B cell (primary cell): ENCODE measurements around the gene TTC23L. TPM values are rescaled to one million over a fixed set of nuclear protein-coding genes. Genes with fewer than 3 reads are reported as not detected.

ENCODE experiments used
- ATAC-seq: fragments of 200-7000 bp; cut with Tn5 transposase; one replicate; pipeline ENCODE4 v1.10.0; 2021; ENCODE audit warnings: low read depth, mild to moderate bottlenecking, moderate number of reproducible peaks, moderate library complexity
- CTCF ChIA-PET: fragments of 350-600 bp; sonication (Branson Sonifier 250); formaldehyde crosslinking; loops from one replicate; lab custom pipeline; 2021; ENCODE audit warnings: antibody characterized with exemption, inconsistent platforms; lab: Charles Lee
- POLR2A ChIA-PET: fragments of 350-600 bp; sonication (Branson Sonifier 250); formaldehyde crosslinking; loops from one replicate; lab custom pipeline; 2021; ENCODE audit warnings: antibody characterized with exemption; lab: Charles Lee
- DNase-seq: peaks from one replicate; pipeline ENCODE4 v3.0.0; 2013
- H2AFZ ChIP-seq: 2 replicates; pipeline ENCODE4 v1.6.1; 2012; ENCODE audit warnings: mild to moderate bottlenecking, low read depth, low read length; ENCODE audit not compliant: insufficient read depth, poor library complexity, severe bottlenecking
- H3K27ac ChIP-seq, 2 donors: 1 replicate in 1 of 2; 2 replicates in 1 of 2; pipeline ENCODE4 v1.5.1; 2012 to 2013; ENCODE audit warnings: low read length in 2 of 2, mild to moderate bottlenecking in 2 of 2, moderate library complexity in 1 of 2
- H3K27me3 ChIP-seq, 4 experiments: fragments of 200-600 bp in 1 of 4; sonication (generic) in 1 of 4; replicated peaks in 1 of 4; 1 replicate in 2 of 4; 2 replicates in 2 of 4; pipeline versions ENCODE4 v1.6.1 to v1.7.0; 2013 to 2016; ENCODE audit warnings: low read length in 3 of 4, mild to moderate bottlenecking in 2 of 4, mixed read lengths in 1 of 4, moderate library complexity in 1 of 4; ENCODE audit not compliant: insufficient read depth in 4 of 4, control insufficient read depth in 3 of 4; ENCODE audit errors: control extremely low read depth in 1 of 4
- H3K36me3 ChIP-seq, 2 experiments: replicated peaks in 1 of 2; 1 replicate in 1 of 2; 2 replicates in 1 of 2; pipeline versions ENCODE4 v1.6.1 to v1.7.1; 2013; ENCODE audit warnings: low read length in 1 of 2; ENCODE audit not compliant: insufficient read depth in 2 of 2, control insufficient read depth in 1 of 2; ENCODE audit errors: control extremely low read depth in 1 of 2, extremely low read depth in 1 of 2
- H3K4me1 ChIP-seq, 2 donors: fragments of 200-600 bp in 1 of 2; sonication (generic) in 1 of 2; 1 replicate in 1 of 2; 2 replicates in 1 of 2; pipeline versions ENCODE4 v1.5.1 to v1.6.1; 2013 to 2017; ENCODE audit warnings: low read length in 2 of 2; ENCODE audit not compliant: control insufficient read depth in 2 of 2, insufficient read depth in 2 of 2
- H3K4me2 ChIP-seq: replicated peaks from 2 replicates; pipeline ENCODE3; 2012; ENCODE audit warnings: mild to moderate bottlenecking, low read depth, low read length; ENCODE audit not compliant: poor library complexity, severe bottlenecking
- H3K4me3 ChIP-seq, 5 experiments: fragments of 200-600 bp in 1 of 5; sonication (generic) in 1 of 5; 1 replicate in 3 of 5; 2 replicates in 2 of 5; pipeline versions ENCODE4 v1.5.1 to v1.7.0; 2011 to 2016; ENCODE audit warnings: low read length in 4 of 5, mild to moderate bottlenecking in 4 of 5, low read depth in 2 of 5, control low read depth in 1 of 5, moderate library complexity in 1 of 5; ENCODE audit not compliant: insufficient read depth in 1 of 5; ENCODE audit errors: control extremely low read depth in 1 of 5, extremely low read depth in 1 of 5
- H3K79me2 ChIP-seq: fragments of 200-600 bp; sonication (generic); one replicate; pipeline ENCODE4 v1.6.0; 2016; ENCODE audit warnings: low read length; ENCODE audit not compliant: control insufficient read depth, insufficient read depth
- H3K9ac ChIP-seq: fragments of 200-600 bp; sonication (generic); 2 replicates; pipeline ENCODE4 v1.6.1; 2017; ENCODE audit warnings: mild to moderate bottlenecking, low read length, moderate library complexity
- H3K9me3 ChIP-seq, 3 donors: one replicate each; pipeline versions ENCODE4 v1.6.1 to v1.7.1; 2013; ENCODE audit warnings: low read length in 2 of 3; ENCODE audit not compliant: control insufficient read depth in 2 of 3, insufficient read depth in 1 of 3; ENCODE audit errors: control extremely low read depth in 1 of 3
- H4K20me1 ChIP-seq: 2 replicates; pipeline ENCODE4 v1.6.0; 2012; ENCODE audit warnings: mild to moderate bottlenecking, low read length; ENCODE audit not compliant: insufficient read depth, control insufficient read depth, poor library complexity, severe bottlenecking
- H3K27ac Mint-ChIP-seq: one replicate; pipeline ENCODE4 v1.8.0; 2021; ENCODE audit warnings: mixed read lengths
- H3K27me3 Mint-ChIP-seq: one replicate; pipeline ENCODE4 v1.8.0; 2021; ENCODE audit warnings: mixed read lengths
- H3K4me1 Mint-ChIP-seq: one replicate; pipeline ENCODE4 v1.8.0; 2021; ENCODE audit warnings: mixed read lengths
- H3K4me3 Mint-ChIP-seq: one replicate; pipeline ENCODE4 v1.8.0; 2021; ENCODE audit warnings: mixed read lengths
- H3K9me3 Mint-ChIP-seq: one replicate; pipeline ENCODE4 v1.8.0; 2022; ENCODE audit warnings: mixed read lengths; ENCODE audit not compliant: insufficient read depth
- EZH2 ChIP-seq: IDR thresholded peaks from 2 replicates; pipeline ENCODE4 v1.6.1; 2012; ENCODE audit warnings: borderline replicate concordance, low read depth, mild to moderate bottlenecking, moderate library complexity, low read length; ENCODE audit not compliant: insufficient read depth, poor library complexity, severe bottlenecking
- WGBS: methylation state at CpG from one replicate; pipeline ENCODE4 v1.1.5; 2013; ENCODE audit warnings: missing lambda C conversion rate; ENCODE audit not compliant: insufficient coverage; 5-methylcytosine and 5-hydroxymethylcytosine counted together
- intact Hi-C: fragments of 100-400 bp; cut with micrococcal nuclease; formaldehyde crosslinking; loops from one replicate; pipeline ENCODE4 v1.10.0; 2022
- polyA plus RNA-seq: library from polyadenylated mRNA; depleted of rRNA; stranded (reverse); fragments of >200 nt; gene quantifications from 2 replicates; pipeline ENCODE4 v1.2.3, GENCODE V29; 2012
- total RNA-seq, 2 donors: library from RNA; stranded (reverse); fragments of 120-200 nt in 1 of 2; gene quantifications; 1 replicate in 1 of 2; 2 replicates in 1 of 2; pipeline versions ENCODE4 v1.2.3 to v1.2.4, GENCODE V29; 2013 to 2022
- TF ChIP-seq, protein P1 (sequence below): fragments of 200-600 bp; IDR thresholded peaks from one replicate; pipeline ENCODE4 v1.8.0; 2022; ENCODE audit warnings: antibody characterized with exemption, mild to moderate bottlenecking

TTC23L gene
- total and polyA plus RNA-seq, 2 donors (not counting 1 experiment from before 2014, with no cell fraction given): 0.03 to 0.15 TPM

DNA sequence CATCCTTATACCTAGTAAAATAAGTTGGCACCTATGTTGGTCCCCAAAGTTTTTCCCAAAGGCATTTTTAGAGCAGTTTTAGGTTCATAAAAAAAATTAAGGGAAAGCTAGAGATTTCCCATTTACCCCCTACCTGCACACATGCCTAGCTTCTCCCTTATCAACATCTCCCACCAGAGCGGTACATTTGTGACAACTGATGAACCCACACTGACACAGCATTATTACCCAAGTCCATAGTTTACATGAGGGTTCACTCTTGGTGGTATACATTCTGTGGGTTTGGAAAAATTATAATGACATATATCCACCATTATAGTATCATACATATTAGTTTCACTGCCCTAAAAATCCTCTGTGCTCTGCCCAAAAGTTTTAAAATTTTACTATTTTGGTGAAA is 64.3 kb downstream of the TTC23L start:
- CTCF ChIA-PET: interaction anchor here (1.0 to 13.8 kb wide), 4 partner anchors 10 to 429 kb away, joined by 4 to 245 read pairs (median 12); no protein-coding TSS in a partner anchor
- POLR2A ChIA-PET: interaction anchor here (0.6 kb wide), 1 partner anchor 13 kb away, joined by 11 read pairs; no protein-coding TSS in a partner anchor
- no peak overlapping the region for H3K4me3 Mint-ChIP-seq
- no peaks in the 10 kb centered on the region for H3K9me3 Mint-ChIP-seq
- no peak overlapping the region for H3K27ac Mint-ChIP-seq
- Histone ChIP-seq H3K79me2 (no peaks in the 10 kb centered on the region), H3K4me2 (no peak overlapping the region), H3K27me3 (no peaks in the 10 kb centered on the region), H2AFZ (no peak overlapping the region), H3K9me3 (no peaks in the 10 kb centered on the region), H4K20me1 (no peaks in the 10 kb centered on the region), H3K27ac (no peak overlapping the region), H3K9ac (no peak overlapping the region), H3K4me3 (no peak overlapping the region), H3K36me3 (peaks cover 0 to 14% of the 10 kb centered on the region in 2 experiments), H3K4me1 (no peaks in the 10 kb centered on the region)
- intact Hi-C loops: no loop called here
- no CpG with 5 or more reads among the region's 1 CpG for WGBS
- no peak for DNase-seq
- no peak for TF ChIP-seq EZH2
- TF ChIP-seq, protein P1, sequence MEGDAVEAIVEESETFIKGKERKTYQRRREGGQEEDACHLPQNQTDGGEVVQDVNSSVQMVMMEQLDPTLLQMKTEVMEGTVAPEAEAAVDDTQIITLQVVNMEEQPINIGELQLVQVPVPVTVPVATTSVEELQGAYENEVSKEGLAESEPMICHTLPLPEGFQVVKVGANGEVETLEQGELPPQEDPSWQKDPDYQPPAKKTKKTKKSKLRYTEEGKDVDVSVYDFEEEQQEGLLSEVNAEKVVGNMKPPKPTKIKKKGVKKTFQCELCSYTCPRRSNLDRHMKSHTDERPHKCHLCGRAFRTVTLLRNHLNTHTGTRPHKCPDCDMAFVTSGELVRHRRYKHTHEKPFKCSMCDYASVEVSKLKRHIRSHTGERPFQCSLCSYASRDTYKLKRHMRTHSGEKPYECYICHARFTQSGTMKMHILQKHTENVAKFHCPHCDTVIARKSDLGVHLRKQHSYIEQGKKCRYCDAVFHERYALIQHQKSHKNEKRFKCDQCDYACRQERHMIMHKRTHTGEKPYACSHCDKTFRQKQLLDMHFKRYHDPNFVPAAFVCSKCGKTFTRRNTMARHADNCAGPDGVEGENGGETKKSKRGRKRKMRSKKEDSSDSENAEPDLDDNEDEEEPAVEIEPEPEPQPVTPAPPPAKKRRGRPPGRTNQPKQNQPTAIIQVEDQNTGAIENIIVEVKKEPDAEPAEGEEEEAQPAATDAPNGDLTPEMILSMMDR: no peak
- no peaks in the 10 kb centered on the region for H3K4me1 Mint-ChIP-seq
- no peak for ATAC-seq
- H3K27me3 Mint-ChIP-seq: no peaks in the 10 kb centered on the region

DNA sequence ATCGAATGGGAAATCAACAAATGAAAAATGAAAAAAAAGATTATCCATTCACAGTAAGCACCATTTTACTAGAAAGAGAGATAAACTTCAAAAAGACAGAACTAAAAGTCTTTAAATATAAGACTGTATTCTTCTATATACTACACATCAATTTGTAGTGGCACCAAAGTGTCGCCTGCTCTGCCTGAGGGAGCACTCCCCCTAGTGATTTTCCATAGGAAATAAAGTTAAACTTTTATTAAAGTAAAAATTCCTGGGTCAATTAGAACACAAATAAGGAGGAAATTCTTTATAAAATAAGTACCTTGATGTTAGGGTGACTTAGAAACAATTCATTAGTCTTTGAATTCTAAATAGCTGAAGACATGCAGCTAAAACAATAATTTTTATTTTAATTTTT is 66.6 kb downstream of the TTC23L start:
- no peak overlapping the region for H2AFZ ChIP-seq
- no peak overlapping the region for H3K4me2 ChIP-seq
- POLR2A ChIA-PET: no interaction called here
- H3K9me3 Mint-ChIP-seq: no peaks in the 10 kb centered on the region
- intact Hi-C loops: no loop called here
- WGBS: no CpG with 5 or more reads among the region's 2 CpGs
- H3K27ac ChIP-seq: no peak overlapping the region
- DNase-seq (no peak), ATAC-seq (no peak)
- peaks cover 1 to 32% of the 10 kb centered on the region in 2 experiments for H3K36me3 ChIP-seq
- no peaks in the 10 kb centered on the region for H3K4me1 ChIP-seq
- H3K79me2 ChIP-seq: peaks cover 11% of the 10 kb centered on the region
- TF ChIP-seq, protein P1: no peak
- TF ChIP-seq EZH2: no peak
- no peak overlapping the region for H3K4me3 Mint-ChIP-seq
- CTCF ChIA-PET: interaction anchor here (1.1 to 13.8 kb wide), 5 partner anchors 7 to 419 kb away, joined by 3 to 245 read pairs (median 4); partner anchors contain the start of genes BRIX1 and RAD1
- H4K20me1 ChIP-seq: no peaks in the 10 kb centered on the region
- H3K27me3 Mint-ChIP-seq: no peaks in the 10 kb centered on the region
- H3K4me3 ChIP-seq: no peak overlapping the region
- H3K9me3 ChIP-seq: no peaks in the 10 kb centered on the region
- H3K27me3 ChIP-seq: no peaks in the 10 kb centered on the region
- H3K9ac ChIP-seq: no peak overlapping the region
- no peaks in the 10 kb centered on the region for H3K4me1 Mint-ChIP-seq
- H3K27ac Mint-ChIP-seq: no peak overlapping the region
